HG03108 (cell line): Measurements from ENCODE around the gene SCFD2.
"Not testable (repeated sequence)": the region's sequence is repeated elsewhere in the genome, so short reads cannot be mapped to it uniquely, and the experiment has no call there.

Experiments
- ATAC-seq: cut with Tn5 transposase; IDR thresholded peaks from one replicate; pipeline ENCODE4 v1.9.1; 2021; ENCODE audit warnings: moderate library complexity; ENCODE audit not compliant: unreplicated experiment

Gene SCFD2

DNA sequence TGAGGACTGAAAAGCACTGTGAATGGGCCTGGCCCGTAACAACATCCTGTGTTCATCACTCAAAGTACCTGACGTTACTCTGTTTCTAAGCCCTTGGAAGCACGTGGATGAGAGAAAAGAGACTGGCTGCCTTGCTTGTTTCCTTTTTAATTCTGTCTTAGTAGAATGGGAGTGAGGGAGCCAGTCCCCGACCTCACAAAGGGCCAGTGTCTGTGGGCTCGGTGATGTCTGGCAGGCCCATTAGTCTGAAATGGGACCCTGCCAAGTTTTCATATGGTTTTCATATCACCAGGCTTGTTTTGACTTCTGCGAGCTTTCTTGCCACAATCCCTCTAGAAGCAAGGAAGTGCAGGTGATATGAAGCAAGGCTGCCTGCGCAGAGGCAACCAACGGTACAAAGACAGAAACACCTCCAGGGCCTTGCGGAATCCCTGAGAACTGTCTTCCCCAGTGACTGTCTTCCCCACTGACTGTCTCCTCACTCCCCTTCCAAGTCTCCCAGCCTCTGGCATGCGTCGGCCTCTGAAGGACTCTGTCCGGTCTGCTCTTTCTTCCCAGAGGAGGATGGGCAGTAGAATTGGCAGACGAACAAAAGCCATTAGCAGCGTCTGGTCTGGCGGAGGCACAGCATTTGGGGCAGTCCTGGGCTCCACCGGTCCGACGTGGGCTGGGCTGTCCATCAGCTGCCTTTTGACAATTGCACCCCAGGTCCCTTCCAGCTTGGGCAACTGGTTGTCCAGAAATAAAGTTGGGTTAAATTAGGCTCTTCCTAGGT lies 524.0 kb downstream of the SCFD2 start:
- no peak for ATAC-seq

DNA sequence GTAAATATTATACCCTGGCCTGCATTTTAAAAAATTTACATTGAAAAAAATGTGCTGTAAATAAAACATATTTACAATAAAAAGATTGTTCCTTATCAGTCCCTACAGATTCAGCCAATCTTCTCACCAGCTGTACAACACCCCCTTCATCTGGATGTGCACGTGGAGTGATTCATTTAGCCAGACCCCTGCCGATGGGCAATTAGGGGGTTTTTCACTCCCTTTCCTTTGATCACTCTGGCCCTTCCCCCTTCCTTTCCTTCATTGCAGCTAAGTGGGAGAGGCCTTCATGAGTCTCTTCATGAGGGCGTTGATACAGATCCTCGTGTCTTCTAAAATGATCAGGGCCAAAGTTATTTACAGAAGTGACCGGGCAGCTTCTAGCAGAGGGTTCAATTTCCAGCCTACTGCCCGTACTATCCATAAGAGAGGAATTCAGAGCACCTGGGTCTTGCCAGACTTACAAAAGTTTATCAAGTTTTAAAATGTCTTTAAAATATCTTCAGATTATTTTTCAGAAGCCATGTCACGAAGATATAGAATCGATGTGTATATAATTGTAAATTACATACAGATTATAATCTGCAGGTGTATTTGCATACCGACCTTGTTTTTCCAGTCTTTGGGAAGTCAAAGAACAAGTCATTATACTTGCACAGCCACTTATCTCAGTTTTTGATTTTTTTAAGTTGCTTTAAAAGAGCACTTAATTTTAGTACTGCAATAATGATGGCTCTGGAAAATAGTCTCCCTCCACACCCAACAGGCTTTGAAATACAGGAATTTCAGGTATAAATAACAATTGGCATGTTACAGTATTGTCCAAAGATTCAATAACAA lies 525.1 kb downstream of the SCFD2 start:
- ATAC-seq = no peak

DNA sequence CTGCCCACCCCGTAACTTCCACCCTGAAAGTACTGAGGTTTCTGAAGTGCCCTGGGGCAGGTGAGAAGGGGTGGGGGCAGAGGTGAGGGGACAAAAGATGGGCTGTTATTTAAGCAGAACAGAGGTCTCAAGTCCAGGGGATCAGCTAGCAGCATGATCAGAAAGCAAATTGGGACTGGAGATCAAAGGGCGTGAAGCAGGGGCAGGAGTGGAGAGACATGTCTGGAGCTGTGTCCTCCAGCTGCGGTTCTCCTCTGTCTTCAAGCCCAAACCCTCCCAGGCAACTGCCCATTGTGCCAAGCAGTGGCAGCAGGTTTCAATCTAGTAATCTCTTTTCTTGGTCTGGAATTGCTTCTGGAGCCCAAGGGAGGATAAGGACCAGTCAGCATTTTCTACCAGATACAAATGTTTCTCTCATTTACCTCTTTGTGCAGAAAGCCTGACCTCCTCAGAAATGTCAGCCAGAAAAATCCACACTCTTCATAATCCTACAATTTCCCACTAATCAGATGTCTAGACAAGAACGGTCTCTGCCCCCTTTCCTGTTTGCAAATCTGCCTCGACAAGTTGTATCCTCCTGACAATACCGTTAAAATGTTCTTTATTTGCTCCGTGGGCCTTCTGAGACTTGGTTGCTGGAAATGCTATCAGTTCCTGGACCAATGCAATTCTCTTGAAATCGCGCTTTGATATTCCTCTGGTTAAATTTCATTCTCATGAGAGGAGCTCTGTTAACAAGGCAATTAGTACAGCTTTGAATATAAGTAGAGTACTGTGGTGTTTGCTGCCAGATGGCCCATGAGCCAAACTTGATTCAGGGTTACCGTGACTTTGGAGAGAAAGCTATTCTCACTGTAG lies 526.9 kb downstream of the SCFD2 start:
- no peak for ATAC-seq

DNA sequence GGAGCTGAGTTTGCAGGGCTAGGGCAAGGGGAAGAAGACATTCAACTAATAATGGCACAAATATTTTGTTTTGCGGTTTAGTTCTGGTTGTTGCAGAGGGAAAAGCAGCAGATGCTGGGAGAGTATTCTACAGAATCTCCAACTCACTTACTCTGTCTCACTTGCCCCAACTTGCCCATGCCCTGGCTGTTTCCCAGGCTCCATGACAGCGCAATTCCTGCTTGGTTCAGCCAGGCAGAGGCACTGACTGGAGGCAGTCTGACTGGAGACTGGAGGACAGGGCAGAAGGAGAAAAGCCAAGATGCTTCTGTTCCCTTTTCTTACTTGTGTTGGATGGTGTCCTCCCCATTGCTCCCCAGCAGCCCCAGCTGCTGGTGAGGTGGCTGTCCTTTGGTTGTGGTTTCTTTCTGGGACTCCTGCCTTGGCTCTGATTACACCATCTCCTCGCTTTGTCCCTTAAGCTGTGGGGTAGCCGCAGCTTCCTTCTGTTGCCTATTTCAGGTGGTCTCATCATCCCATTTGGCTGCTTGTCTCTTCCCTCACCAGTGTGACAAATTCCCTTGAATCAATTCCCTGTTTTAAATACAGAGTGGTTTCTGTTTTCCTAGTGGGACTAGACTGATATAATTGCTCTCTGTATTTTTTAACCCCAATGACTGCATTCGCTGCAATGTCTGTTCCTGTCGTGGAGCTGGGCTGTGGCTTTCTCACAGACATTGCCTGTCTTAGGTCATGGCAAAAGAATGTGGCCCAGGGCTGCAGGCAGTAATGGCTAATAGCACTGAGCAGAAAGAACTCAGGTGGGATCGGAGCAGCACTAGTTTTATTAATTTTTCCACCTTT lies 527.9 kb downstream of the SCFD2 start:
- no peak for ATAC-seq

GRCh38 chr4:52836678-52837077 lies 529.2 kb downstream of the SCFD2 start:
- no peak for ATAC-seq

DNA sequence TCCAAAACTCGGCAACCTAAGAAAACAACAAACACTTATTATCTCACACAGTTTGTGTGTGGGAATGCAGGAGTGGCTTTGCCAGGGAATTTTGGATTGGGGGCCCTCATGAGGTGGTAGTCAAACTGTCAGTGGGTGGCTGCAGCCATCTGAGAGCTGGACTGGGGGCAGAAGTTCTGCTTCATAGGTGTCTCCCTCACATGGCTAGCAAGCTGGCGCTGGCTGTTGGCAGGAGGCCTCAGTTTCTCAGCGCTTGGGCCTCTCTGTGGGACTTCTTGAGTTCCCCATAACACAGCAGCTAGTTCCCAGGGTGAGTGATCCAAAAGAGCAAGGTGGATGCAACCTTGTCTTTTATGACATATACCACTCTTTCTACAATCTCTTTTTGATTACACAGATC lies 529.7 kb downstream of the SCFD2 start:
- no peak for ATAC-seq

GRCh38 chr4:52834641-52835456 lies 531.0 kb downstream of the SCFD2 start:
- ATAC-seq = not testable (repeated sequence)

DNA sequence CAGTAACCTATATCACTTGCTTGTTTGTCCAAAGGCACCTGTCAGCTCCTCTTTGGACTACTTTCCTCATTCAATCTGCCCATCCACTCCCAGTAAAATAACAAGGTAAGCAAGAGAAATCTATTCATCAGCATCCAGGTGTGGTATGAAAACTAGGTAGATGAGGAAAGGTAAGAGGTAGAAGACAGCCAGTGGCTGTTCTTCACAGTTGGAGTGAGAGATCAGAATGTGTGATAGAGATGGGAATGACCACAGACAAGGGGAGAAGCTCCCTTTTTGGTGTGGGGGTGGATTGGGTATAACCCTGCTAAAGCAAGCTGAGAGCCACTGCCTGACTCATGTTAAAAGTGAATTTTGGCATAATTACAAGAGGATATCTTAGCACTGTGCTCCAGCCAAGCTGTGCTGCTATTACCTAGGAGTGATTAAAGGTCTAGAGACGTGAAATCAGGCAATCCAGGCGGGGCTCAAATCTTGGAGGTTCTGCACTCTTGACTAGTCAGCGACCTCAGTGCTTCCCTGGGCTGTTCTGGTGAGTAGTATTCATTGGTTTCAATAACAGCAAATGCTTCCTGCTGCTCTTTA lies 531.8 kb downstream of the SCFD2 start:
- ATAC-seq = no peak

- no peak for ATAC-seq
Measured at GRCh38 chr4:52825460-52826090, 540.3 kb downstream of the SCFD2 start.

DNA sequence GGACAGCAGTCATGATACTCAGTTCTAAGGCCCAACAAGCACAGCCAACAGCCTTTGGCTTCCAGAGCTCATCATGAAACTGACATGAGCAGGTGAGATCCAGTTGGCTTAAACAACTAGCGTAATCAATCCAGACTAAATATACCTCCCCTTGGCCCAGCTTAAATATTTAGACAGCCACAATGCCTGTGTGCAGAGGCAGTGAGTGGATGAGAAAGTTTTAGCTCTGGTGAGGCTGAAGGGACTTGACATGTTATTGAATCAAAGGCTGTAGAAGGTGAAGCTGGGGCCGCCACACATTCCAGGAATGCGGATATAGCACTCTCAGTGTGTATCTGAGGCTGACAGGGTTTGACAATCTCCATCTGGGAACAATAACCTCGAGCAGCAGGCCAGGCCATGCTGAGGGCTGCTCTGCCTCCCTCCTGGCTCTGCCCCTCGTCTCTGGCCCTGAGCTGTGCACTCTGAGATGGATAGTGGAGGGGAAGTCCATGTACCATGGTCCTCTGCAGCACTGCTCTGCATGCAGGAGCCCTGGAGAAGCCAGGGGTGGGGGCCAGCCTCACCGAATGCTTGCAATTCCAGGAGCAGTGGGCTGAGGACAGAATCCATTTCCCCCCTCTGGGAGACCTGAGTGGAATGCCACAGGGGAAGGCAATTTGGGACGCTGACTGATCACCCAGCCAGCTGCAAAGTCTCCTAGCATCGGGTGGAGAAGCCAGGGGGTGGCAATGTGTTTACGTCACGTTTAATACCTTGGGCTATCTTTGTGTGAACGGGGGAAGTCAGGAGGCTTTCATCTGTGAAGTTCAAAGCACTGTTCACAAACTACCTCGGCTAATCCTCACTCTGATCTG lies 541.0 kb downstream of the SCFD2 start:
- no peak for ATAC-seq

DNA sequence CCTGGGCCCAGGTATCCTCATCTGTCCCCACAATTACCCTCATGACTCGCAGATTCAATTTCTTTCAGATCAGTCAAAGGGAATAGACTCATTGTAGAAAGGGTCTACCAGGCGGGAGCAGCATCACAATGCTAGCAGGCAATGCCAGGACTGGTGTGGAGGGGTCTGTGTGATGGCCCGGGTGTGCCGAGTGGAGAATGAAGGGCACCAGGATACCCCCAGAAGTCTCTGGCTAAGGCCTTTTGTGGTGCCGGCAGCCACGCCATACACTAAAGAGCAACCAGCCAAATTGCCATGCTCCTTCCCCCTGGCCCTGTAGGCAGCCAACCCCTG lies 541.6 kb downstream of the SCFD2 start:
- no peak for ATAC-seq

DNA sequence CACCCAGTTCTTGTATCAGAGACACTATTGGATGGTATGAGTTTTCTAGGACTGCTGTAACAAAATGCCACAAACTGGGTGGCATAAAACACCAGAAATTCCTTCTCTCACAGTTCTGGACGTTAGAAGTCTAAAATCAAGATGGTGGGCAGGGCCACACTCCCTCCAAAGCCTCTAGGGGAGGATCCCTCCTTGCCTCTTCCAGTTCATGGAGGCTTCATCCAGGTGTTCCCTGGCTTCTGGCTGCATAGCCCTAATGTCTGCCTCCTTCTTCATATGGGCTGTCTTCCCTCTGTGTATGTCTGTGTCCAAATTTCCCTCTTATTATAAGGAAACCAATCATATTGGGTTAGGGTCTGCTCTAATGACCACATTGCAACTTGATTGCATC lies 542.2 kb downstream of the SCFD2 start:
- ATAC-seq = no peak
